H1 (cell line): ENCODE measurements around the gene MAPRE2. TPM values are rescaled to one million over a fixed set of nuclear protein-coding genes. Genes with fewer than 3 reads are reported as not detected.

ENCODE experiments used
- CTCF ChIP-seq, 3 experiments: IDR thresholded peaks; 1 replicate in 2 of 3; 2 replicates in 1 of 3; pipeline versions ENCODE4 v1.5.1 to v1.6.1; 2011; ENCODE audit warnings: low read length in 3 of 3, mild to moderate bottlenecking in 3 of 3, inconsistent platforms in 2 of 3, low read depth in 1 of 3, moderate library complexity in 1 of 3; ENCODE audit not compliant: insufficient read depth in 1 of 3; ENCODE audit errors: control extremely low read depth in 1 of 3
- polyA plus RNA-seq, 7 experiments: library from polyadenylated mRNA; depleted of rRNA in 3 of 7; stranded (reverse) in 5 of 7; unstranded in 2 of 7; fragments of >200 nt in 5 of 7; fragments of 200-250 nt in 2 of 7; gene quantifications; 1 replicate in 5 of 7; 2 replicates in 1 of 7; 4 replicates in 1 of 7; pipeline versions ENCODE4 v1.2.1 to v1.2.3, GENCODE V29; 2011 to 2013; ENCODE audit warnings: missing spikeins in 2 of 7, mixed read lengths in 2 of 7
- total RNA-seq: library from RNA; stranded (reverse); fragmentation: NEBNext Ultra II Directional; extraction: Animal tissue kit (Norgen Biotek cat#: 25700); gene quantifications from 2 replicates; pipeline ENCODE4 v1.2.1, GENCODE V29; 2021

Gene MAPRE2
- total and polyA plus RNA-seq, 2 of the 8 experiments (the other 6 are each of a cell fraction or from before 2014, with no cell fraction given) = 32.6 to 33.1 TPM

GRCh38 chr18:35182151-35182550, 140.9 kb downstream of the MAPRE2 start (continued):
- TF ChIP-seq CTCF (IDR thresholded peaks at IDR 0.05; ENCODE audit: control extremely low read depth in 1 of 3, insufficient read depth in 1 of 3, low read depth in 1 of 3, low read length in 3 of 3) = no peak
